ENCODE data around the gene PHAF1.

Gene PHAF1

DNA sequence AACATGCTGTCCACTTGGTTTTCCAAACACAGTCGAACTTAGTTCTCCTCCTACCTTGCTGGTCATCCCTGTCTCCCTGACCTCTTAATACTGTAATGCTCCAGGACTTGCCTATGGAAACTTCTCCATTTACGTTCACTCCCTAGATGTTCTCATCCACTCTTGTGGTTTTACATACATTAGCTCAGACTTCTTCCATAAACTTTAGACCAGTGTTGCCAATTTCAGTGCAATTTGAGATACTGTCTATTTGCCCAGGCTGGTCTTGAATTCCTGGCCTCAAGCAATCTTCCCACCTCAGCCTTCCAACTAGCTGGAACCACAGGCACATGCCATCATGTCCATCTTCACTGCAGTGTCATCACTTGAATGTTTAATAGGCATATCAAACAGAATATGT is 72.5 kb downstream of the PHAF1 start:
- DNase-seq (ENCODE audit: low read depth) = no peak

DNA sequence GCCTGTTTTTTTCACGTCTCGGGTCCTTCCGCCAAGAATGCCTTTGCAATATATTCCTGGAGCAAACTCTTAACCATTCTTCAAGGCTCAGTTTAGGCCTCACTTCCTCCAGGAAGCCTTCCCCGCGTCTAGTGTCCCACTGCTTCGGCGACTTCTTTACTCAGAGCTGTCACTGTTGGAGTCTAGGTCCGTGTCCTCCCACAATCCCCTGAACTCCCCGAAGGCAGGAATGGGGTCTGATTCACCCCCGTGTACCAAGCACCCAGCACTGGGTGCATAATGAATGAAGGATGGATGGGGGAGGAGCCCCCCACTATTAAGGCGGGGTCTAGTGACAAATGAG is 73.5 kb downstream of the PHAF1 start:
- DNase-seq (ENCODE audit: low read depth) = no peak

DNA sequence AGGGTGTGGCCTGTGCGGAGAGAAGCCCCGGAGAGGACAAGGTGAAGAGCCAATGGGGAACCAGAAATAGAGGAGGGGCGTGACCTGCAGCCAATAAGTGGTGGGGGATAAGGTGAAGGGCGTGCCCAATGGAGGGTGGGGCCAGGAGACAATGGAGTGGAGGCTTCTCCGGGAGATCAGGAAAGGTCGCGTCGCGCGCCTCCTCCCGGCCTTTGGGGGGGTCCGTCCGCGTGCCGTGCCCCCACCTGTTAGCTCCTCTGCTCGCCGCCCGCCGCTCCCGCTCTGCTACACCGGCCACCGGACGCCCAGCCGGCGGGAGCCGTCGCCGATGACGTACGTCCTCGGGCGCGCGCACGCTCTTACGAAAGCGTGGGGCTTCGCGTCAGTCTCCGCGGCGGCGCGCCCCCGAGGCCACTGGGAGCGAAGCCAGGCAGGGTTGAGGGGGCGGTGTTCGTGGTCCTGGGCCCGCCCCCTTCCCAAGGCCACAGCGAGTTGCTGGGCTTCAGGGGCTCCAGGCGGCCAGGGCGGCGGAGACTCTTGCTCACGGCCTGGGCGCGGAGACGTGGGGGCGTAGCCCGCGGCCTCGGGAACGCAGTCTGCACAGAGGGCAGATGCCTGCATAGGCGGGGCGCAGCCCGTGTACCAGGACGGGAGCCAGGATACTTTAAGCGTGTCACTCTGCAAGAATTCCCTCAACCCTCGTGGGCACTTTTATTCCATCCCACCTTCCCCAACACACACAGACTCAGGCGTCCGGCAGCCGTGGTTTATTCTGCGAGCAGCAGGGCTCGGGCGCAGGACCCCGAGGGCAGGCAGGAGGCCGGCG is 74.1 kb downstream of the PHAF1 start, which contains the start of gene MATCAP1:
Gene MATCAP1, minus strand, starts transcription at position 337 of the 826 bp plus-strand sequence. CDS start 3,353 bp downstream, outside the sequence.
- peak; percentile 87 for DNase-seq (ENCODE audit: low read depth)

DNA sequence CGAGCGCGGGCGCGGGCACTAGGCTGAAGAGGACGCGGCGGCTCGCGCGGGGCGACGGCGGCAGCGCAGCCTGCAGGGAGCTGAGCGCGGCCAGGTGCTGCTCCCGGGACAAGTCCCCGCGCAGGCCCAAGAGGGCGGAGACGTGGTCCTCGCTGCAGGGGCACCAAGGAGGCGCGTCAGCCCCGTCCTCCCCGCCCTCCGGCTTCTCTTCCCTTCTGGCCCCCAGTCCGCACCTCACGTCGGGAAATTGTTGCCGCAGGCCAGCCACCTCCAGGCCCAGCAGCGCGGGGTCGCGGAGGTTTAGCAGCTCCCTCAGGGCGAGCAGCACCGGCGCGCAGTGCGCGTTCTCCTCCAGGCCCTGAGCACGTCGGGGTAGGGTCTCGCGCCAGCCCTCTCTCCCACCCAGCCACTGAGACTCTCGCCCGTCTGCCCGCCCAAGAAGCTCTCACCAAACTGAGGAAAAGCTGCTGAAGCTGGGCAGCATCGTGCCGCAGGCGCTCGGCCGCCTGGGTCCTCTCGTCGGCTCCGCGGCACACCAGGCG is 74.8 kb downstream of the PHAF1 start:
- no peak for DNase-seq (ENCODE audit: low read depth)

DNA sequence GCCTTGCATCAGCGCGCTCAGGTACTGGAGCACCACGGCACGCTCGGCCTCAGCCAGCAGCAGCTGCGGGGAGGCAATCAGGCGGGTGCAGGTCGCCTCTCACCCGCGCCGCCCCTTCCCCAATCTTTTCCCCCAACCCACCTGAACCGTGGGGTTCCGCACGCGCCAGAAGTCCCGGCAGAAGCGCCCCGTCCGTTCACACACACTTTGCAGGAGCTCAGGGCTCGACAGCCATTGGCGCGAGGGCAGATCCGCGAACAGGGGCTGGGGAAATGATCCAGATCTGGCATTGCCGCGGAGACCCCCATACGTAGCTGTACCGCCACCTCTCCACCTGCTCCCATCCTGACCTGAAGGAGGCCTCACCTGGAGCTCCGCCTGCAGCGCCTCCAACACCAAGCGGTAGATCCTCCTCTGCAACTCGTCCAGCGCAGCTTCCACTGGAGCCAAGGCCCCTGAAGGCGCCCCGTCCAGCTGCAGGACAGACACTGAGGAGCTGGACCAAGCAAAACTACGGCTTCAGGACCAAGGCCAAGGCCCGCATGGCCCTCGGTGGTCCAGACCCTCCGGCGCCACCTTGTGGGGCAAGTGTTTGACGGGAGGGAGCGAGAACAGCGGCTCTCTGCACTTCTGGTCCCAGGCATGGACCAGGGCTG is 75.4 kb downstream of the PHAF1 start:
- peak; percentile 75 for DNase-seq (ENCODE audit: low read depth)

DNA sequence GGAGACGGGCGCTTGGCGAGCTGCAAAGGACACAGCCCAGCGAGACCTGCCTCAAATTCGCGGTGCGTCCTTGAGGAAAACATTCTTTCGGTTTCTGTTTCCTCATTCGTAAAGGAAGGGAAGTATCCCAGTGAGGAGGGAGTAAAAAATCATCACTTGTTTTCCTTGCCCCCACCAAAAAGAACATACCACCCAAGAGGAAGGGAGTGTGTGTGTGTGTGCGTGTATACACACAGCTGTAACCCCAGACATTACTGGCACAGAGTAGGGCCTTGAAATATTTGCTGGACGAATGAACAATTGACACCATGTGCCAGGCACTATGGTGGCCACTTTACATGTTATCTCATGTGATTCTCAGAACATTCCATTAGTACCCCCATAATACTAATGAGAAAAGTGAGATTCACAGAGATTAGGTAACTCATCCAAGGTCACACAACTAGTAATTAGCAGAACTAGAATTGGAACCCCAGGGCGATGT is 76.0 kb downstream of the PHAF1 start:
- DNase-seq (ENCODE audit: low read depth) = no peak

DNA sequence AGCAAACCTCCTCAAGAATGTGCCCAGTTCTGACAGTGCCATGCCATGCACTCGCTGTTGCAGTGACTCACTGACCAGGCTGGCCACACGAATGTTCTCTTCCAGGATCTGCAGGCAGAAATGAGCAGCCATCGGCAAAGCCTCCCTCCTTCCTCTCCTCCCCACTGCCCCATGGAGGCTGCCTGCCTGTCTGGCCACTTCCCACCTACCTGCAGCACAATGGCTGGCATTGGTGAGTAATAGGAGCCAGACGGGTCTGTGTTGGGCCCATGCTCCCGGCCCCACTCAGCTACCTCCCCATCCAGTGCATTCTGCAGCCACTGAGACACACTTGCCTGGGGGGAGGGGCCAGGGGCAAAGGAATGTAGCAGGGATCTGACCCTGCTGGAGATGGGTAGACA is 76.8 kb downstream of the PHAF1 start:
- no peak for DNase-seq (ENCODE audit: low read depth)

DNA sequence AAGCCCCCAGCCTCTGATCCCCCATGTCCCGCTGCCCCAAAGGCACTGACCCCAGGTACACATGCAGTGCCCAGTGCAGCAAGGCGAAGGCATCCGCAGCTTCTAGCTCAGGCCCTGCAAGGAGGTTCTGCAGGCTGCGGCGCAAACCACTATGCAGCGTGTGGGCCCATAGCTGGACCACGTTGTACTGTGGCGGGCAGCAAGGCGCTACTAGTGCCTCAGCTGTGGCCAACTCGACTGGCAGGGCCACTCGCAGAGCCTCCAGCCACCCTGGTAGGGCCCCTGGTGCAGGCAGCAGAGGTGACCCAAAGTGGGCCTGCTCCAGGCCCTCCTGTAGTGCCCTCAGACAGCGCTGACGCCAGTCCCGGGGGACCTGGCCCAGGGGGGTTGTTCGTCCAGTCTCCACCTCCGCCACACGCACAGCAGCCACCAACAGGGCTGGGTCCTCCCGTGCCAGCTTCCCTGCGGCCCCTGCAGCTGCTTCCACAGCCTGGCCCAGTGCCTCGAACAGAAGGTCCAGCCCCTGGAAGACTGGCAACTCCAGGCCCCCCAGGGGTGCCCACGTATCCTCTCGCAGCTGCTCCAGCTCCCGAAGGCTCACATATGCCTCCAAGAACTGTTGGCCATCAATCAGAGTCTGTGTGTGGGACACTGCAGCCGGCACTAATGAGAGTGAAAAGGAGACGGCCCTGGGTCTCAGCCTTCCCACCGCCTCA is 77.6 kb downstream of the PHAF1 start:
- no peak for DNase-seq (ENCODE audit: low read depth)

DNA sequence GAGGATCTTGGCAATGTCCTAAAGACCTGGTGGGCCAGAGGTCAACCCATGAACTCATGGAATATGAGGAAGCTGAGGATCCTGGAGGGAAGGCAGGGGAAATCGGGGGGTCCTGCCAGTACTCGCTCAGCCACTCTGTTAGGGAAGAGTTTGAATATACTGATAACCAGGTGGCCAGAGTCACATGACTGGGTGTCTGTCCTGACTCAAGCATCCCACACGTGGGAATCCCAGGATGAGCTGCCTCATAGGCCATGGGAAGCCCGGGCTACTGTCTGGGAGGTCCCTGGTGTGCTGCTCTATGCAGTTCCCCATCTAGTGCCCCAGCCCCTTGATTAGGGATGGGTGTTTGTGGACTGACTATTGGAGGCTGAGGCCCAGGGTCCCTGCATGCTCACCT is 78.6 kb downstream of the PHAF1 start:
- DNase-seq (ENCODE audit: low read depth) = no peak

DNA sequence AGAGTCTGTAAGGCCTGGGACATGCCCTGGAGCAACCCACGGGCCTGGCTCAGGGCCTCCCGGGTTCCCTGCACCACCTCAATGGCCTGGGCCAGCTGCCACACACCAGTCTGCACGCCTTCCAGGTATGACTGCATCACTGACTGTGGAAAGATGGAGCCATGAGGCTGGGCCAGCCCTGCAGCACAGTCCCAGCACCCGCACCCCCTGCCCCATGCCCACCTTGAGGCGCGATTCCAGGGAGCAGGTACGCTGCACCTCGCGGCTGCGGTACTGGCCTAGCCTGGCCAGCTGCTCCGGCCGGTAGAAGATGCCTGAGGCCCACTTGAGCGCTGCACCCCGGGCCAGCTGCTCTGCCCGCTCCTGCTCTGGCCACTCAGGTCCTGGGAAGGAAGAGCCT is 79.1 kb downstream of the PHAF1 start:
- no peak for DNase-seq (ENCODE audit: low read depth)

DNA sequence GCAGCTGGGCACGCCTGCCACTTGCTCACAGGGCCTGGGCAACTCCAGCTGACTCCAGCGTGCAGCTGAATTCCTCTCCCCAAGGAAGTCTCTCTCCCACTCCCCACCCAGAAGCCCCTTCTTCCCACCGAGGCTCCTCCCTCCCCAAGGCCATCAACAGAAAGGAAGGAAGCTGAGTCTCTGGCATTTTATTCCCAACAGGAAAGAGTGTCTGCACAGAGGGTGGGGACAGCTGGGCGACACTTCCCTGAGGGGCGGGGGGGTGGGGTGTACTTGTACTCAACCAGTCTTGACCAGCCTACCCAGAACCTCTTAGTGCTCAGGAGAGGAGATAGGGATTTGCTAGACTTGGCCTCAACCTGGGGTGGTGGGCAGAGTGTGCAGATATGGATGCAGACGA is 80.3 kb downstream of the PHAF1 start, which contains the start of gene EXOC3L1:
Gene EXOC3L1, minus strand, starts transcription at position 96 of the 400 bp plus-strand sequence. CDS start 460 bp downstream, outside the sequence.
- no peak for DNase-seq (ENCODE audit: low read depth)

DNA sequence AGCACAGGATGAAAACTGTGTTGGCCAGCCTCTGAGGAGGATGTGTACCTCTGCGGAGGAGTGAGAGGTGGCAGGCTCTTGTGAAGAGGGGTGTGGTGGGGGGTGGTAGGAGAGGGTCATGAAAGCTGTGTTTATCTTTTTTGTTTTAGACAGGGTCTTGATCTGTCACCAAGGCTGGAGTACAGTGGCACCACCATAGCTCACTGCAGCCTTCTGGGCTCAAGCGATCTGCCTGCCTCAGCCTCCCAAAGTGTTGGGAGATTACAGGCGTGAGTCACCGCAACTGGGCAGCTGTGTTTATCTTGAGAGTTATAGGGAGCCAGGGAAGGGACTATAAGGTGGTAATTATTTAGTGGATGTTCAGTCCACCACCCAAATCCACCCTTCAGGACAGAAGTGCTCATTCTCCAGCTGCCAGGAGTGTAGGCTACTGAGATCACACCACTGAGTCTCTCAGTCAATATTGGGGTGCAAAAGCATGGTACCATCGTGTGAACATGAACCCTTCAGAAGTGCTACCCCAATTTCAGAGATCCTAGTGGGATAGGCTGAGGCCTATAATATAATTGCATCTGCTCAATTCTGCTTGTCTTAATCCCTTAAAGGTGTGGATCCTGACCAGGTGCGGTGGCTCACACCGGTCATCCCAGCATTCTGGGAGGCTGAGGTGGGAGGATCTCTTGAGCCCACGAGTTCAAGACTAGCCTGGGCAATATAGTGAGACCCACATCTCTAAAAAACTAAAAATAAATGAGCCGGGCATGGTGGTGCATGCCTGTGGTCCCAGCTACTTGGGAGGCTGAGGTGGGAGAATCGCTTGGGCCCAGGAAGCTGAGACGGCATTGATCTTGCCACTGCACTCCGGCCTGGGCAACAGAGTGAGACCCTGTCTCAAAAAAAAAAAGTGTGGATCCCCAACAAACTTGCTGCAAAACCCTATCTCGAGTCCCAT is 81.0 kb downstream of the PHAF1 start:
- no peak for DNase-seq (ENCODE audit: low read depth)

DNA sequence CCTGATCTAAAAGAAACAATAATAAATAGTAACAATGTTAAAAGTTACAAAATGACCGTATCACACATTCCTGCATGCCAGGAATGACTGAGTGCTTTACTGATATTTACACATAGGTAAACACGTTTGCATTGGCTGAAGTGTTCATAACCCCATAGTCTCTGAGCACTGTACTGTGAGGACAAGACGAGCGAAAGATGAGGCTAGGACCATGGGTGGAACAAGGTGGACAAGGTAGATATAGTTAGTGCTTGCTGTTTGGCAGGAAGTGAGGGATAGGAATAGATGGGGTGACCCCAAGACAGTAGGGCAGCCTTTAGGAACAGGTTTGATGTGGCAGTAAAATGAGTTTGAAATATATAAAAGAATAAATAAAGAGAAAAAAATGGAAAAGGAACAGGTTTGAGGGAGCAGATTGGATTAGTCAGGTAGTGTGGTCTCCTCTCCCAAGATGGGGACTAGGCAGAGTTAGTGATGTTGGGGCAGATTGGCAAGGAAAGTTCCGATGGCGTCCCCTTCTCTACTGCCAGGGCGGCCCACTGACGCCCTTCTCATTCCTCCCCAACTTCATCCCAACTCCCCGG is 81.8 kb downstream of the PHAF1 start:
- no peak for DNase-seq (ENCODE audit: low read depth)

DNA sequence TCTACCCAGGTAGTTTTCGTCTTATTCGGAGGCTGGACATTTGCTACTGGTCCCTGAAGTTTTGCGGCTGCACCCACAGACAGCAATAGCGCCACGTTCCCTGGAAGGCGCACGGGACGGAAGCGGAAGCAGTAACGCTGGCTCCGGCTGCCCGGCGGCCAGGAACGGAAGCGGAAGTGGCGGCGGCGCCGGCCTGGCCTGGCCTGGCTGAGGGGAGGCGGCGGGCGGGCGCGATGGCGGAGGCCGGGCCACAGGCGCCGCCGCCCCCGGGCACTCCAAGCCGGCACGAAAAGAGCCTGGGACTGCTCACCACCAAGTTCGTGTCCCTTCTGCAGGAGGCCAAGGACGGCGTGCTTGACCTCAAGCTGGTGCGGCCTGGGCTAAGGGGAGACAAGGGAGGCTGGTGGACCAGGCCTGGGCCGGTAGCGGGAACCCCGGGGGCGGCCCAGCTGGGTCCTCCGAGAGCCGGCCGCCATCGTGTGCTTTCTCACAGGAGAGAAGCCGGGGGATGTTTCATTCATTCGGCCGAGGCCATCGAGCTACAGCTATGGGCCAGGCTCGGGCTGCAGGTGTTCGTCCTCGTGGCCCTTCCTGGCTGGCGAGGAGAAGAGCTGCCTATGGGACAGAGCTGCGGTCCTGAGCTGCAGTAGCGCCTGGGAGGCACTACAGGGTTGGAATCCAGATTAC is 82.4 kb downstream of the PHAF1 start, which contains the start of gene E2F4:
Gene E2F4, plus strand, starts transcription at position 161 of the 687 bp plus-strand sequence. Its CDS starts 73 bp downstream, at position 234.
- DNase-seq (ENCODE audit: low read depth) = peak; percentile 80

DNA sequence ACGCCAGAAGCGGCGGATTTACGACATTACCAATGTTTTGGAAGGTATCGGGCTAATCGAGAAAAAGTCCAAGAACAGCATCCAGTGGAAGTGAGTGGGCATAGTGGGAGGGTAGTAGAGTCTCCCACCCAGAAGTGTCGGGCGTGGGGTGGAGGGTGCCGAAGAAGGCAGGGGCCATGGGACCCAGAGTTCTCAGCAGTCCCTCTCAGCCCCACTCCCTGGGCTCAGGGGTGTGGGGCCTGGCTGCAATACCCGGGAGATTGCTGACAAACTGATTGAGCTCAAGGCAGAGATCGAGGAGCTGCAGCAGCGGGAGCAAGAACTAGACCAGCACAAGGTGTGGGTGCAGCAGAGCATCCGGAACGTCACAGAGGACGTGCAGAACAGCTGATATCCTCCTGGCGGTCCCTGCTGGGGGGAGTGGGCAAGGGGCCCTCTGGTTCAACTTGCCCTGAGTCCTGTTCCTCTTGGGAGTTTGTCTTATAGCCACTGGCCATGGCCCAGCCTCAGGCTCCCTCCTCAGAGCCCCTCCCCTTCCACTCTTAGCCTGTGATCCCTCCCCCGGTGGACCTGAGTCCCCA is 83.1 kb downstream of the PHAF1 start:
- DNase-seq (ENCODE audit: low read depth) = no peak

DNA sequence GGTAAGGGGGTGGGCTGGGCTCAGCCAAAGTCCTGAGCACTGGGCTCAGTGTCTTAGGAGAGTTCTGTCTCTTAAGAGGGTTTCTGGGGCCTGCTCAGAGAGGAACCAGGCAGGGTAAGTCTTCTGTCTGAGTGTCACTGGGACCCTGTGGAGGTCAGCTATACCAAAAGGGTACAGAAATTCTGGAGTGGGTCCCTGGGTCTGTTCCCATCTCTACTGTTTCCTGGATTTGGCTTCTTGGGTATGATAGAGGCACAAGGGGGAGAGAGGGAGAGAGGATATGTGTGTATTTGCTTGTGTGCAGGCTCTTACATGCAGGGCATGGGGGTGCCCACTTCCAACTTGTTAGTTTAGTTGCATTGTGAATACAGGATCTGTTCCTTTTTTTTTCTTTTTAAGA is 83.8 kb downstream of the PHAF1 start:
- no peak for DNase-seq (ENCODE audit: low read depth)

DNA sequence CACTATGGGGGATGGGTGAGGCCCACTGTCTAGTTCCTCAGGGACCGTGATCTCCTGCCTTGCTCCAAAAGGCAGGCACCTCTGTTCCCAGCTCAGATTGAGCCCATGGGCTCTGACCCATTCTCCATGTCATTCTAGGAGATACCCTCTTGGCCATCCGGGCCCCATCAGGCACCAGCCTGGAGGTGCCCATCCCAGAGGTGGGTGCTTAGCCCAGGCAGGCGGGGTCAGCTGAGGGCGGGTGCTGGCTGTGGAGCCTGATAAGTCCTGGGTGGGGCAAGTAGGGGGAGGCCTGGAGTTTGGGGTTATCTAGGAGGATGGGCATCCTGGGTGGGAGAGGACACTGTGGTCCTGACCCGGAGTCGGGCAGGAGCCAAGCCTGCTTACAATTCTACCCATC is 84.5 kb downstream of the PHAF1 start:
- no peak for DNase-seq (ENCODE audit: low read depth)

DNA sequence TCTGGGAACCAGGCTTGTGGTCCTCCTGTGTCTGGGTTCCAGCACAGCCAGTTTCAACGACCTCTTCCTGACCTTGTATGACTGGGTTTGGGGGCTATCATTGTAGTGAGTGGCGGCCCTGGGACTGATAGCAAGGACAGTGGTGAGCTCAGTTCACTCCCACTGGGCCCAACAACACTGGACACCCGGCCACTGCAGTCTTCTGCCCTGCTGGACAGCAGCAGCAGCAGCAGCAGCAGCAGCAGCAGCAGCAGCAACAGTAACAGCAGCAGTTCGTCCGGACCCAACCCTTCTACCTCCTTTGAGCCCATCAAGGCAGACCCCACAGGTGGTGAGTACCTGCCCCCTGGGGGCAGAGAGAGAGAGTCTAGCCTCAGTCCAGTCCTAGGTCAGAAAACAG is 85.9 kb downstream of the PHAF1 start:
- no peak for DNase-seq (ENCODE audit: low read depth)

DNA sequence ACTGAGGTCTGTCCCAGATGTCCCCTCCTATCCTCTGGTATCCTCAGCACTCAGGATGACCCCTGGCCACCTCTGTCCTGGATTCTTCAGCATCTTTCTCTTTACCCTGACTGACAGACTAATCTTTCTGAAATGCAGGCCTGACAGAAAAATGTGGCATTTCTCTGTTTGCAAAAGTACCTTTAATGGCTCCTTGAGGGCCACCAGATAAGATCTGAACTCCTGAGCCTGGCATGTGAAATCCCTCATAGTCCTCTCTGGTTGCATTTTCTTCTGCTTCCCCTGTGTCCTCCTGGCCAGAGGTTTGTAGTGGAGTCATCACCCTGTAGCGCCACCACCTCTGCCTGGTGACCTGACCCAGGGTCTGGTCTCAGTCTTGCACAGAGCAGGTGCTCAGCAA is 87.1 kb downstream of the PHAF1 start:
- DNase-seq (ENCODE audit: low read depth) = no peak

DNA sequence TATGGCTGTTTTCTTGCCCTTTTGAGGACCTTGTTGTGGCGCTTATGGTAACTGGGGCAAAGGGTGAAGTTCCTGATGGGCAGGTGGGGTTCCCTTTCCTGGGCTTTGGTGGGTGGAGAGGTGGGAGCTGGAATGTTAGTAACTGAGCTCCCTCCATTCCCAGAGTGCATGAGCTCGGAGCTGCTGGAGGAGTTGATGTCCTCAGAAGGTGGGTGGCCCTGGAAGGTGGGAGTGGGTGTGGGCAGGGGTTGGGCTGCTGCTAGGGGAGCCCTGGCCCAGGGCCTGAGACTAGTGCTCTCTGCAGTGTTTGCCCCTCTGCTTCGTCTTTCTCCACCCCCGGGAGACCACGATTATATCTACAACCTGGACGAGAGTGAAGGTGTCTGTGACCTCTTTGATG is 88.0 kb downstream of the PHAF1 start:
- no peak for DNase-seq (ENCODE audit: low read depth)

Data from activated T-helper 9 cell treated with anti-CD3 and anti-CD28 coated beads, Interleukin-2, amount 50 U/mL, for 16 hours (primary cell).